ENCODE data around the gene TVP23C.

The TVP23C gene

GRCh38 chr17:15494821-15495220 is 68.5 kb downstream of the TVP23C start:
- DNase-seq = no peak

DNA sequence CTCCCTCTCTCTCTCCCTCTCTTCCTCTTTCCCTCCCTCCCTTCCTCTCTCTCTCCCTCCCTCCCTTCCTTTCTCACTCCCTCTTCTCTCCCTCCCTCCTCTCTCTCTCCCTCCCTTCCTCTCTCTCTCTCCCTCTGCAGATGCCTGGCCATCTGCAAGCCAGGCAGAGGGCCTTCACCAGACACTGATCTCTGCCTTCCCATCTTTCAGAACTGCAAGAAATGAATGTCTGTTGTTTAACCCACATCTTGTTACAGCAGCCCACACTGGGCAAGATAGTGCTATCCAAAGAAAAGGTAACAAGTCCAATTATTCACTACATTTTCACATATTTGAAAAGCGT is 69.6 kb downstream of the TVP23C start:
- no peak for DNase-seq

DNA sequence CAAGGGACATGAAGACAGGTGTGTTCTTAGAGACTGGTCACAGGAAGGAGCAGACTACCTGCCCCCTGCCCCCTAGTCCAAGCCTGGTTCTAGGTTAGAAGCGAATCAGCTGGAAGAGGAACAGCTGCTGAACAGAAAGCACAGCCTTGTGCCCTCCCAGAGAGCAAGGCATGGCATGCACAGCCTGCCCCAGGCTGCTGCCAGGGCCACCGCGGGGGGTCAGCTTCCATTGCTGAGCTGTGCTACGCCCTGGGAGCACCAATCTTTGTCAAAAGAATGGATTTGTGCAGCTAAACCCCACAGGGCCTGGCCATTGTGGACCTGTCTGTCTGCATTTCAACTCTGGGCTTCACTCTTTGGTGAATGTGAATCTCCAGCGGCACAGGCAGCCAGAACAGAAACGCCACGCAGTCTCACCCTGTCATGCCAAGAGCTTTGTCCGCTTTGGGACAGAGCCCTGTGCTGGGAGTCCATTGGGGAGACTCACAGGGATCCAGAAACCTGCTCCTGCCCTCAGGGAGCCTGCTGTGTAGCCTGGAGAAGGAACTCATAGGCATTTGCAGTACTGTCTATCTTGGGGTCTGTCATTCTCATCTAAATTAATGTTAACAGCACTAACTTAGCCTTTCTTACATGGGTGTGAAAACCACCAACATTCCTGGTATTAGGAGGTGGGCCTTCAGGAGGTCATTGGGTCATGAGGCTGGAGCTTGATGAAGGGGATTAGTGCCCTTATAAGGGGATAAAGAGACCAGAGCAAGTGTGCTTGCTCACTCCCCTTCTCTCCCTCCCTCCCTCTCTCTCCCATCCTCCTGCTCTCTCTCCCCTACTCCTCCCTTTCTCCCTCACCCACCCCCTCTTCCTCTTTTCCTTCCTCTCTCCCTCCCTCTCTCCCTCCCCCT is 70.2 kb downstream of the TVP23C start:
- no peak for DNase-seq

DNA sequence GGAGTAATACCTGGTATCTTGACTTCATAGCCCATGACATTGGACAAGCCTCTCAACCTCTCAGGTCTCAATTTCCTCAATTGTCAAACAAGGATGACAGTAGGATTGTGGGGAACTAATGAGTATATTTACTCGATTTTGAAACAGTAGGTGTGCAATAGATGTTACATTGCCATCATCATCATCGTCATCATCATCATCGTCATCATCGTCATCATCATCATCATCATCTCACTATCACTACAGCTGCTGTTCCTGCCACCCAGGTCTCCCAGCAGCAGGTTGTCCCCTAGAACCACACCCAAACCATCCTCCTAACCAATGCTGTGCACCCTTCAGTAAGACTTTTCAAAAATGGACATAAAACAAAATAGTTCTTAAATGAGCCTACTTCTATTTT is 71.1 kb downstream of the TVP23C start:
- DNase-seq = no peak

DNA sequence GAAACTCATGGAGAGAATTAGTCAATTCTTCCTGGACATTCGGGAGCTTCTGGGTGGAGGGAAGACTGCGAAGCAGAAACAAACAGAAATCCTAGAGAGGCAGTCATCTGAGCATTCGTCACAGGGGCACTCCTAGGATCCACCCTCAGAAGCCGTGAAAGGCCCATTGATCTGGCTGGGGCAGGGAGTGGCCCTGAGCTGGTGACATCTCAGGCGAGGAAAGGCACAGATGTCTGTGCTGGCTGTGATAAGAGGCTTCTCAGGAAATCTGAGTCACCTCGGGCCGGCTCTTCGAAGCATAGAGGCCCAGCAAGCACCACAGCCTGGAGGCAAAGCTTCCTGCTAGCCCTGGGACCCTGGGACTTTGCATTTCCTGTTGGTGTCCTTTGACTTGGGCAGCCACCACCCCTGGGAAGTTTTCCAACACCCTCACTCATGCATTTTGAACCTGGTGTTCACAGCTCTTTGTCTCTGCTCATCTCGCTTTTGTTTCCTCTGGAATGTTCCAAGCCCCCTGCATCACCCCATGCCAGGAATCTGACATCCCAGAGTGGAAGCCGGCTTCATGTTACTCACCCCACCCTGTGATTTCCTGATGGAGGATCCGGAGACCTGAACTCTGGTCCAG is 72.5 kb downstream of the TVP23C start:
- DNase-seq = no peak

- no peak for DNase-seq
These were observed 74.7 kb downstream of the TVP23C start for GRCh38 chr17:15488557-15488956.

DNA sequence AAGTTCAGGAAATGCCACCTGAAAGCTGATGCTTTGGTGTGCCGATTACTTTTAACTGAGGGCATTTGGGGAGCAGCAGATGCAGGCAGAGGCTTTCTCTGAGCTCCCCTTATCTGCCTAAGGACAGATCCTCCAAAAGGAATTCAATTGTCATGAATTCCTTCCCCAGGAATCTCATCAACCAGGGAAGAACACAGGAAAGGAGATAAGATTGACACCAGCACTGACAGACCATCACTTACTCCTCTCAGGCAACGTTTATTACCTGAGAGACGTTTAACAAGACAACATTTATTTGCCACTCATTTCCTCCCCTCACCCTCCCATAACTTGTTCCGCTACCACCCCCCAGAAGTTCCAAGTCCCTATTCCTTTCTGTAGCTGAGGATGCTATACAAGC is 78.2 kb downstream of the TVP23C start:
- no peak for DNase-seq

- no peak for DNase-seq
These were observed 79.9 kb downstream of the TVP23C start for GRCh38 chr17:15483431-15483830.

DNA sequence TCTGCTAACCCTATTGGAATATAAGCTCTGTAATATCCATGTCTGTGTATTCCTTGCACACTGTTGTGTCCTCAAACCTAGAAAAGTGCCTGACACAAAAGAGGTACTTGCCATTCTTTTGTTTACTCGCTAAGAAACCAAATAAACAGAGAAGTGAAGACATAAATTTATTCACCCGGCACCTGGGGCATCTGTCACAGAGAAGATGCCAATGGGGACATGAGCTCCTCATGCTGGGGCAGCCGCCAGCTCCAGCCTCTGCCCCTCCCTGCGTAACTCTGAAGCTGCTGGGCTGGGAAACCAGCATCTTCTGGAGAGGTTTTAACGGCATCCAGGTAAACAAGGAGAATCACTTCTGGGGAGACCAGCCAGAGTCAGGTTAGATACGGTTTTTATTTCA is 80.8 kb downstream of the TVP23C start:
- no peak for DNase-seq

DNA sequence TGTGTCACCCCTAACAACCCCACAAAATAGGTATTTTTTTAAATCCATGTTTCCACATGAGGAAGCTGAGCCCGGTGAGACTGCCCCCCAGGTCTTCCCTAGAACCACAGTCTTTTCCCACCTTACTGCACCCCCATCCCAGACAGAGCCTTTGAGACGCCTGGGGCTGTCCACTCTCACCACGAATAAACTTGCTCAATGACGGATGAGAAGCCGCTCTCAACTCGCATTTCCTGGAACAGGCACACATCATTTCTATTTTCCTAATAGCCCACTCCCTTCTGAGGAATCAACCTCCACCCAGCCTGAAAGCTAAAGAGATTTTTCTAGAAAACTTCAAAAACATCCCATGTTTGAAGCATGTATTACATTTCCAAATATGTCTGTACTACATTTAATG is 81.8 kb downstream of the TVP23C start:
- DNase-seq = no peak

DNA sequence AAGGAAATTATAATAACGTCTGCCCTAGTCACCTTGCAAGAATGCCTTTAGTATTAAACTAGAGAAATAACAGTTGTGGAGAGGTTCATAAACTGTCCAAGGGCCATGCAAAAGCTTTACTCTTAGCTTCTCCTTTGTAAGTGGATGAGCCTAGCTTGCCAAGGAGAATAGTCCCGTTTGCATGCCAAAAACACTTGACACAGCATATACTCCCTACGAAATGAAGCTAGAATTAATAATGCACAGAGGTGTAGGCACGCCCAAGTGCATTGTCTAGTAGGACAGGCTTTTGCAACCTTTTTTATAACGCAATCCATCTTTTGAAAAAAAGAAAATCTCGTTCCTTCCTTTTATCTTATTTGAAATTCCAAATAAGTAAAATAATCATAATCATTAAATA is 83.1 kb downstream of the TVP23C start:
- DNase-seq = no peak

- no peak for DNase-seq
These were observed 83.6 kb downstream of the TVP23C start for GRCh38 chr17:15479703-15480102.

GRCh38 chr17:15478845-15479244 is 84.4 kb downstream of the TVP23C start:
- no peak for DNase-seq

- no peak for DNase-seq
These were observed 87.5 kb downstream of the TVP23C start for GRCh38 chr17:15475631-15476354.

DNA sequence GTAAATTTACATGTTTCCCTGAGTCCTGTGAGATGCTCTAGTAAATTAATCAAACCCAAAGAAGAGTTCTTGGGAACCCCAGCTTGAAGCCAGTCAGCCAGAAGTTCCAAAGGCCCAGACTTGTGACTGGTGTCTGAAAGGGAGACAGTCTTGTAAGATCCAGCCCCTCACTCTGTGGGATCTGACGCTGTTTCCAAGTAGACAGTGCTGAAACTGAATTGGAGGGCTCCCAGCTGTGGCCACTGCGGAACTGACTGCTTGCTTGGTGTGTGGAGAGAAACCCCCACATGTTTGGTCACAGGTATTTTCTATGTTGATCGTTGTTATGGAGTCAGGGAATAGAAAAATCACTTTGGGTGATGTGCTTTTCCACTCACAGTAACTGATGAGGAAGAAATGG is 90.4 kb downstream of the TVP23C start:
- DNase-seq = no peak

GRCh38 chr17:15470536-15470935 is 92.7 kb downstream of the TVP23C start:
- DNase-seq = no peak

GRCh38 chr17:15469260-15469659 is 94.0 kb downstream of the TVP23C start:
- no peak for DNase-seq

GRCh38 chr17:15468126-15468525 is 95.2 kb downstream of the TVP23C start:
- DNase-seq = no peak

- DNase-seq = no peak
These were observed 95.7 kb downstream of the TVP23C start, which contains the start of gene CDRT4 for GRCh38 chr17:15467592-15467991. Gene CDRT4 (minus strand): TSS chr17:15467621. CDS start chr17:15440238, 27,383 bp downstream.

DNA sequence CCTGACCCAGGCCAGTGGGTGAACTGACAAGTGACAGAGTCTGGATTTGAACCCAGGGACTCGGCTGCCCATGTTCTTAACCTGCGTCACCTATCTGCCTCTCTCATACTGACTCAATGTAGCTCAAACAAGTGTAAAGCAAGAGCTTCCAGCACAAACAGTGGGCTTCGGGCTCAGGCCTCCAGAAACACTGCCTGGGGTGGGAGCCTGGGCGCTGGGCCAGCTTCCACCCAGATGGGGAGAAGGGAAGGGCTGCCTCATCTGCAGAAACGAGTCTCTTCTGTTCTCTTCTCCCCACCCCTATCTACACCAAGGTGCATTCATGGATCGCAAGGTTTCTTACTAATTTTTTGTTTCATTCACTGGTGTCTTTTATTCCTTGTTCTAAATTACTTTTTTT is 97.2 kb downstream of the TVP23C start:
- DNase-seq = no peak

DNA sequence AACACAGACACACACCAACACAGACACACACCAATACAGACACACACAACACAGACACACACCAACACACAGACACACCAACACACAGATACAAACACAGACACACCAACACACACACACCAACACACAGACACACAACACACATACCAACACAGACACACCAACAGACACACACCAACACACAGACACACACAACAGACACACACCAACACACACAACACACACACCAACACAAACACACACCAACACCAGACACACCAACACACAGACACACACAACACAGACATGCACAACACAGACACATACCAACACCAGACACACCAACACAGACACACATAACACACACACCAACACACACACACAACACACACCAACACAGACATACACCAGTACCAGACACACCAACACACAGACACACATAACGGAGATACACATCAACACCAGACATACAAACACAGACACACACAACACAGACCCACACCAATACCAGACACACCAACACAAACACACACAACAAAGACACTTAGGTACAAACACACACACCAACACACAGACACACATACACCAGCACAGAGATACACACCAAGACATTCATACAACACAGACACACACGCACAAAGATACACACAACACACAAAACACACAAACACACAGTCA is 98.1 kb downstream of the TVP23C start:
- no peak for DNase-seq

GRCh38 chr17:15464231-15464985 is 98.9 kb downstream of the TVP23C start:
- no peak for DNase-seq
